HG03575 (cell line): ENCODE data around the gene SS18L1.

ENCODE experiments used
- ATAC-seq: cut with Tn5 transposase; IDR thresholded peaks from one replicate; pipeline ENCODE4 v1.9.1; 2021; ENCODE audit not compliant: unreplicated experiment, insufficient number of reproducible peaks, low FRiP score; ENCODE audit errors: extremely low read depth

The SS18L1 gene

GRCh38 chr20:62202676-62203377 lies 59.3 kb downstream of the SS18L1 start:
- no peak for ATAC-seq

- no peak for ATAC-seq
Measured at GRCh38 chr20:62203378-62204030, 59.9 kb downstream of the SS18L1 start.

DNA sequence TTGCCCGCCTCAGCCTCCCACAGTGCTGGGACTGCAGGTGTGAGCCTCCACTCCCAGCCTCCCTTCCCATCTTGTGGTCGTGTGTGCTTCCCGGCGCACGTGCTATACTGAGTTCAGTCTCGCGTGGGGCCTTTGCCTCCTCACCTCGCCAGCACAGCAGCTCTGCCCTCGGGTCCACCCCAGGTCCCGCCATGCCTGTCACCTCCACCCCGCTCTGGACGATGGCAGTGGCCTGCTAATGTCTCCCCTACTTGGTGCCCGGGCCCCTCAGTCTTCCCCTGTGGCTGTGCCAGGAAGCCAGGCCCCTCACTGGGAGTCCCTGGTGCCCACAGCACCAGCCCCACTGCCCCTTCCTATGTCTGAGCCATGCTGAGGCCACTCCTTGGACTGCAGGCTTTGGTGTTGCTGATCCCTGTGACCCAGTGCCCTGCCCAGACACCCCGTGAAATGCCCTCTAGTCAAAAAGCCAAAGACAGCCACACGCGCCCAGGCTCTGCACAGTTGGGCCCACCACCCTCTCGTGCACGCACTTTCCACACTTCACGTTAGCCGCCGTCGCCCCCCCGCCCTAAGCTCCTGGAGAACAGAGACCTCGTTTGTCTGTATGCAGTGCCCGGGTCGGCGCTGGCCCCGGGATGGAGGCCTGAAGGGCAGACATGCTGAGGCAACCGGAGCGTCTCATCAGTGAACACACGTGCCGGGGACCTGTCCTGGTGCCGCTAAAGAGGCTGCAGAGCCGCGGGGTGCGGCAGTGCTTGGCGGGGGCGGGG lies 62.2 kb downstream of the SS18L1 start:
- ATAC-seq = no peak

GRCh38 chr20:62206388-62206775 lies 62.8 kb downstream of the SS18L1 start:
- ATAC-seq = no peak

DNA sequence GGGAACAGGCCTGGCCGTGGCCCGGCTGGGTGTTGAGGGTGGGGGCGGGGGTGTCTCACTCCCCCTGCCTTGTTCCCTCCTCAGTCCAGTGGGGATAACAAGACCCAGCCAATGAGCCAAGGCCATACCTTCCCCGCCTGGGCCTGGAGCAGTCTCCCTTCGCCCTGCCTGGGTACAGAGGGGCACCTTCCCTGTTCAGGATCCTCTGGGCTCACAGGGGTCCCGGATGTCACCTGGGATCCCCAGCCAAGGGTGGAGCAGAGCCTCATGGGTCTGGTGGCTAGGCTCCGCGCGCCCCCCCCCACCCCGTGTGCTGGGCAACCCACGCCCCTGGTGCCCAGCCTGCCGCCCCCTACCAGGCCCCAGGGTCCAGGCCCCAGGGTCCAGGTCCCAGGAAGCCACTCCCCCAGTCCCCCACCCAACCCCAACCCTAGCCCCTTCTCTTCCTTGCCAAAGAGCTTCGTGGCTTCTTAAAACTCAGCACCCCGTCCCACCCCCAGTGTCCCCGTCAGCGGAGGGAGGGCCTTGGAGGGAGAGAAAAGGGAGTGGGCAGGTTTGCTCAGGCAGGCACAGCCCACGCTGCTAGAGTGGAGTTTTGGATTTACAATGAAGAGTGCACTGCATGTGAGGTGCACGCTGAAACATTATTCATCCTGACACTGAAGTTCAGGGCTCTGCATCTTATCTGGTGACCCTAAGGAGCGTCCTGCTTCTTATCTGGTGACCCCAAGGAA lies 64.7 kb downstream of the SS18L1 start:
- no peak for ATAC-seq

DNA sequence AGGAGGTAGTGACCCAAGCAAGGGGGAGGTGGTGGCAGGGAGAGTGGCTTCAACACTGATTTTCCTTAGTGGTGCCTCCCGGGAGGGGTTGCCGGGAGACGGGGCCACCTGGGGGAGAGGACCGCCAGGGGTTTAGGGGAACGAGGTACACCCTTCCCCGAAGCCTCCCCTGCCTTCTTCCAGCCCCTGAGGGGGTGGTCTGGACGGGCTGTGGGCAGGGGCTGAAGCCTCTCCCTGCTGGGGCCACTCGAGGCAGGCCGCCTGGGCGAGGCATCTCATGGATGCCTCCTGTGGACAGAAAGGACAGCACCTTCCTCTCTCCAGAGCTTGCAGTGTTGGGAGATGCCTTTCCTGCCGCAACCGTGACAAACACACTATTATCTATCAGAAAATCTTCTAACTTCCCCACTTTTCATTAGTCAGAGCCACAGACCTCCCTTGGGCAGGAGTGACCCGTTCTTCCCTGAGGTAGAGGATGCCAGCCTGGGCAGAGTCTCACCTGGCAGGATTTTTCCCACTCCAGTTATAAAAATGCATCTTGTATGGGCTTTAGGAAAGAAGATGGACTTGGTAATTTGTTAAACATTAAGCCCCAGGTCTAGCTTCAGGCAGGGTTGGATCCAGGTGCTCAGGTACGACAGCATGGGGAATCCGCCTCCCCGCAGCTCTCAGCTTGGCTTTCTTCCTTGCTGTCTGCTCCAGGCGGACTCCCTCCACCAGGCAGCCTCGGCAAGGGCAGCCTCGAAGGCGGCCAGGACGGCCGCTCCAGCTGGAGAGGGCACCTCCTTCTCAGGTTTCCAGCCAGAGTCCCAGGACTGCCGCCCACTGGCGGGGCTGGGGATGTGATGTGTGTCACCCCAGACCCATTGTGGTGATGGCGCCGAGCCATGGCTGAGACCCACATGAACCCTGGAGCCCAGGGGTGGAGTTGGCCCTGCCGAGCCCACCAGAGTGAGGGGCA lies 65.5 kb downstream of the SS18L1 start:
- no peak for ATAC-seq

GRCh38 chr20:62209850-62210495 lies 66.4 kb downstream of the SS18L1 start:
- no peak for ATAC-seq

DNA sequence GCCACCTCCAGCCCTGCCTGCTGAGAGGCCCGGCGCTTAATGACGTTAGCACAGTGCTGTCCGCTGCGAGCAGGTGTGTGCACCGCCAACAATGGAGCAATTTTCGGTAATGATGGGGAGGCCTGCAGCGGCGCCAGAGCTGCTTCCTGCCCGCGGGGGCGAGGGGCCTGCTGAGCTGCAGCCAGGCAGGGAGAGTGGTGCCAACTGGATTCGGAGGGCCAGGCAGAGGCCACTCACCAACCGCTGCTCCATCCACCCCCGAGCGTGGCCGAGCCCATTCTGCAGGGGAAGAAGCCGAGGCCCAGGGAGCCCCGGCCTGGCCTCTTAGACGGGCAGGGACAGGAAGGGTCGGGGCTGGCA lies 66.9 kb downstream of the SS18L1 start:
- ATAC-seq = no peak

DNA sequence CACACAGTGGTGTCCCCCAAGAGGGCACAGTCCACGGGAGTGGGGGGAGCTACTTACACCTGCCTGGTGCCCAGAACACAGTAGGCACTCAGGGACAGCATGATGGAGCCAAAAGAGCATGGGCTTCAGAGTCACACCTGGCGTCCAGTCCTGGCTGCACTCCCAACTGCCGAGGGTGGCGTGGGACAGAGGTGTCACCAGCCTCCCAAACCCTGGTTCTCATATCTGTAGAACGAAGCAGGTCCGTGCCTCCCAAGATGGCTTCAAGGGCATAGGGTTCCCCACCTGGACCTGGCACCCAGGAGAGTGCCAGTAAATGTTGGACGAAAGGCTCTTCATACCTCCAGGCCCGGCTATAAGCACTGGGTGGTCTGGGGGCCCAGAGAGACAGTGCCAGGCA lies 67.6 kb downstream of the SS18L1 start:
- no peak for ATAC-seq

DNA sequence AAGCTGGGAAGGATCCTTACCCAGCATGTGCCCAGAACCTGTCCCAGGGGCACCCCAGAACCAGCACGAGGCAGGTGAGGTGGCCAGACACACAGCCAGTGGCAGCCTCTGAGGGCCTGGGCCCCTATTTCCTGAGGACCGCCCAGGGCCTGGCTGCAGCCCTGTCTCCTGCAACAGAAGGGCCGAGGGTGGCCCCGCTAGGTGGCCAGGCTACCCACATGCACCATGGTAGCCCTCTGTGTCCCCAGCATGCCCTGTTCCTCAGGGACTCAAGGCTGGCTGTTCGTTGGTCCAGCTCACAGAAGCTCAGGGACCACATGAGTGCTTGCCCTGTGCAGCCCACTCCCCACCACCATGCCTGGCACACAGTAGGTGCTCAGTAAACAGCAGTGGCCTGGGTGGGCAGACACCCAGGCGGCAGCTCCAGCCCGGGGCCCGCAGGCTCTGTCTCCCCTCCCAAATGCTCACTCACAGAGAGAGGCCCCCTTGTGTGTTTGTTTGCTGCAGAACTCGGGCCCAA lies 68.3 kb downstream of the SS18L1 start:
- ATAC-seq = no peak

DNA sequence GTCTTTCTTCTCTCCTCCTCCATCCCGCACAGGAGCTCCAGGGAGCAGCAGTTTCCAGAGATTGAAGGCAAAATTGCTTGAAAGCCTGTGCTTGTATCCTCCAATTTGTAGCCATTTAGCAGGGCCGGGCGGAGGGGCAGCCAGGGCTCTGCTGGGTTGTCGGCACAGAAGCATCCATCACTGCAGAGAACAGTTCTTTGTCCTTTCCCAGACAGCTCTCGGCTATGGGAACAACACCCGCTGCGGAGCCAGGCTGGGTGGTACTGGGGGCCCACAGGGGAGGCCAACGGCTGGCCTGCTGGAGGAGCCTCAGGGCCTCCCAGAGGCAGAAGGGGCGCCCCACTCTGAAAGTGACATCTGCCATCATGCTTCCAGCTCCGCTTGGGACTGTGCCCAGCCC lies 68.7 kb downstream of the SS18L1 start:
- no peak for ATAC-seq

GRCh38 chr20:62214067-62214466 lies 70.5 kb downstream of the SS18L1 start:
- ATAC-seq = no peak

- ATAC-seq = no peak
Measured at GRCh38 chr20:62215020-62215990, 71.7 kb downstream of the SS18L1 start.

DNA sequence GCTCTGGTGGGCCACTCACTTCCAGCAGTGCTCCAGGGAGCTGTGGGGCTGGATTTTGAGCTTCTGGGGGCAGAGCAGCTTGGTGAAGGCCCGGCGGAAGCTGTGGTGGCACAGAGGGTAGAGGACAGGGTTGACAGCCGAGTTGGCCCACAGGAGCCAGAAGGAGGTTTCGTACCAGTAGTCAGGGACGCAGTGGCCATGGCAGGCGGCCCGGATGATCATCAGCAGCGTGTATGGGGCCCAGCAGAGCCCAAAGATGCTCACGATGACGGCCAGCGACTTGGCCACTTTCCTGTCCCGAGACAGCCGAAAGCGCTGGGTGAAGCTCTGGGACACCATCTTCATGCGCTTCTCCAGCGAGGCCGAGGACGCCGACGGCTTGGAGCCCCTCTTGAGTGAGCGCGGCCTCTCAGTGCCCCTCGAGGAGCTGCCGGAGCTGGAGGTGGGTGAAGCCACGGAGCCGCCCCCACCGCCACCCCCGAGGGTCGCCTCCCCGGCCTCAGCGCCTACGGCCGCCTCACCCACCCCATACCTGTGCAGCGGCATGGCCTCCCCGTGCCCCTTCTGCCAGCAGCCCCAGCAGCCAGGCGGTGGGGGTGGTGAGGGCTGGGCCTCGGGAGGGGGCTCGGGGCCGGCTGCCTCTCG lies 72.5 kb downstream of the SS18L1 start:
- ATAC-seq = no peak

GRCh38 chr20:62216636-62217566 lies 73.3 kb downstream of the SS18L1 start:
- no peak for ATAC-seq
